ENCODE results near the gene ECHS1.

GRCh38 chr10:133349160-133349568 is 24.0 kb downstream of the ECHS1 start:
- TF ChIP-seq MAX (IDR thresholded peaks at IDR 0.05; ENCODE audit: low read depth, low read length) (no peak), EP300 (IDR thresholded peaks at IDR 0.05; ENCODE audit: borderline replicate concordance in 1 of 2, control insufficient read depth in 1 of 2, low read depth in 2 of 2, low read length in 2 of 2) (no peak), CTCF (IDR thresholded peaks at IDR 0.05 in 2 of 3, conservative IDR thresholded peaks at IDR 0.05 in 1 of 3; ENCODE audit: control insufficient read depth in 2 of 3, extremely low read depth in 1 of 3, insufficient read depth in 1 of 3, low read depth in 3 of 3, low read length in 3 of 3) (no peak), TCF7 (IDR thresholded peaks at IDR 0.05; ENCODE audit: borderline replicate concordance) (no peak), SUPT20H (IDR thresholded peaks at IDR 0.05; ENCODE audit: borderline replicate concordance, control insufficient read depth, low read depth, low read length) (no peak), ETV6 (conservative IDR thresholded peaks at IDR 0.05 in 1 of 2, IDR thresholded peaks at IDR 0.05 in 1 of 2; ENCODE audit: borderline replicate concordance in 1 of 2, low read depth in 1 of 2) (no peak), NFYB (IDR thresholded peaks at IDR 0.05; ENCODE audit: insufficient read depth, low read depth, low read length) (no peak), CREB1 (IDR thresholded peaks at IDR 0.05; ENCODE audit: low read depth) (no peak)
- TF ChIP-seq, protein P1, sequence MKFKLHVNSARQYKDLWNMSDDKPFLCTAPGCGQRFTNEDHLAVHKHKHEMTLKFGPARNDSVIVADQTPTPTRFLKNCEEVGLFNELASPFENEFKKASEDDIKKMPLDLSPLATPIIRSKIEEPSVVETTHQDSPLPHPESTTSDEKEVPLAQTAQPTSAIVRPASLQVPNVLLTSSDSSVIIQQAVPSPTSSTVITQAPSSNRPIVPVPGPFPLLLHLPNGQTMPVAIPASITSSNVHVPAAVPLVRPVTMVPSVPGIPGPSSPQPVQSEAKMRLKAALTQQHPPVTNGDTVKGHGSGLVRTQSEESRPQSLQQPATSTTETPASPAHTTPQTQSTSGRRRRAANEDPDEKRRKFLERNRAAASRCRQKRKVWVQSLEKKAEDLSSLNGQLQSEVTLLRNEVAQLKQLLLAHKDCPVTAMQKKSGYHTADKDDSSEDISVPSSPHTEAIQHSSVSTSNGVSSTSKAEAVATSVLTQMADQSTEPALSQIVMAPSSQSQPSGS (IDR thresholded peaks at IDR 0.05; ENCODE audit: low read length), result no peak
- TF ChIP-seq, protein P2, sequence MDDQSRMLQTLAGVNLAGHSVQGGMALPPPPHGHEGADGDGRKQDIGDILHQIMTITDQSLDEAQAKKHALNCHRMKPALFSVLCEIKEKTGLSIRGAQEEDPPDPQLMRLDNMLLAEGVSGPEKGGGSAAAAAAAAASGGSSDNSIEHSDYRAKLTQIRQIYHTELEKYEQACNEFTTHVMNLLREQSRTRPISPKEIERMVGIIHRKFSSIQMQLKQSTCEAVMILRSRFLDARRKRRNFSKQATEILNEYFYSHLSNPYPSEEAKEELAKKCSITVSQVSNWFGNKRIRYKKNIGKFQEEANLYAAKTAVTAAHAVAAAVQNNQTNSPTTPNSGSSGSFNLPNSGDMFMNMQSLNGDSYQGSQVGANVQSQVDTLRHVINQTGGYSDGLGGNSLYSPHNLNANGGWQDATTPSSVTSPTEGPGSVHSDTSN (IDR thresholded peaks at IDR 0.05; ENCODE audit: insufficient replicate concordance, low read depth, low read length), result no peak

All from GM12878 (cell line).